Pulmonary artery endothelial cell (primary cell): ENCODE data around the gene ZNF558. TPM values are rescaled to one million over a fixed set of nuclear protein-coding genes. Genes with fewer than 3 reads are reported as not detected.
"Not testable (repeated sequence)": the region's sequence is repeated elsewhere in the genome, so short reads cannot be mapped to it uniquely, and the experiment has no call there.

Source experiments
- DNase-seq: peaks from one replicate; pipeline ENCODE4 v3.0.0-alpha.2; 2011; ENCODE audit warnings: low read depth, low spot score
- total RNA-seq: library from RNA; depleted of rRNA; stranded (reverse); fragments of >200 nt; gene quantifications from 2 replicates; pipeline ENCODE4 v1.2.3, GENCODE V29; 2014

Gene ZNF558
- total RNA-seq, 1 donor from 2014 or later, result 3.8 TPM

GRCh38 chr19:8806661-8807060 is 25.4 kb downstream of the ZNF558 start:
- DNase-seq, result no peak

- DNase-seq, result no peak
These were observed 37.3 kb downstream of the ZNF558 start for GRCh38 chr19:8794823-8795222.

GRCh38 chr19:8773587-8773986 is 58.5 kb downstream of the ZNF558 start:
- not testable (repeated sequence) for DNase-seq

- DNase-seq, result not testable (repeated sequence)
These were observed 62.8 kb downstream of the ZNF558 start for GRCh38 chr19:8769265-8769664.

- not testable (repeated sequence) for DNase-seq
These were observed 64.8 kb downstream of the ZNF558 start for GRCh38 chr19:8767257-8767656.

Other genes with a start within 250 kb of the ZNF558 start
- gene ADAMTS10, start 221.6 kb downstream of the ZNF558 start, total RNA-seq, result 2.0 and 2.7 TPM in 2 replicates
- not detected in 2 replicates for gene NFILZ, start 201.7 kb downstream of the ZNF558 start, total RNA-seq
- not detected in 2 replicates for gene ACTL9, start 133.5 kb downstream of the ZNF558 start, total RNA-seq
- not detected in 2 replicates for gene OR2Z1, start 110.7 kb downstream of the ZNF558 start, total RNA-seq
- not detected in 2 replicates for gene MBD3L1, start 73 bp upstream of the ZNF558 start, total RNA-seq
- gene MUC16, start 178.1 kb upstream of the ZNF558 start, total RNA-seq, result under 0.01 TPM in 1 of 2 replicates, not detected in the other